NCI-H510A treated with DMSO at 0.1 percent for 48 hours (cell line): ENCODE results near the gene NRXN3.

Experiments
- DNase-seq: peaks from one replicate; lab custom pipeline; 2025; lab: John Stamatoyannopoulos, UW

The NRXN3 gene

GRCh38 chr14:79695307-79695706, 1525.1 kb downstream of the NRXN3 start:
- DNase-seq, result no peak

- DNase-seq, result no peak
These were observed 1528.1 kb downstream of the NRXN3 start for GRCh38 chr14:79698298-79698711.

DNA sequence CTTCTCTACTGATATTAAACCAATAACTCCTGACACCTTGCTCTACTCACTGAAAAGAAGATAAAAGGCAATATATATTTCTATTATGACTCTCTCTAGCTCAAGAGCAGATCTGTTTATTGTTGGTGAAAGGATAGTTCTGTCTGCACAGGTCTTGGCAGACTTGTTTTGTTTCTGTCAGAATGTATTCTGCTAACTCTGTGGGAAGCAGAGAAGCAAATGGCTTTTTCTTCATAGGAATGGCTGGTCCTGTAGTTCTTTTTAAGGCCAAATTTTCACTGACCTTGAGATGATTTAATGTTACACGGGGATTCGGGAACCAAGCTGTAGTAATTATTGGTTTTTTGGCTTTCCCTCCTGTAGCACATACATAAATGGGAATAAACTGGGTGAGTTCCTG, 1529.0 kb downstream of the NRXN3 start:
- DNase-seq, result no peak

DNA sequence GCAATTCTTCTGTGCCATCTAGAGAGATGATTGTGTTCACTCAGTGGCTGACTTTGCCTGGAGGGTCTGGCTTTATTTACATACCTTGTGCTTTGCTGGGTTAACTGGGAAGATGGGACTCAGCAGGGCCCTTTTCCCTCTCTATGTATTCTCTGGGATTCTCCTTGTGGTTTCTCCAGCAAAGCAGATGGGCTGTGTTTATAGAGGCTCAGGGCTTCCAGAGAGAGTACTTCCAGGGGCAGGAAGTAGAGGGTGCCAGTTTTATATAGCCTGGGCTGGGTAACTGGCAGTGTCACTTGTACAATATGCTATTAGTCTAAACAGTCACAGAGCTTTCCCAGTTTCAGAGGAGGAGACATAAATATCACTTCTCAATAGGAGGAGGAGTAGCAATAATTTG, 1531.2 kb downstream of the NRXN3 start:
- no peak for DNase-seq

- no peak for DNase-seq
These were observed 1532.0 kb downstream of the NRXN3 start for GRCh38 chr14:79702197-79702596.

GRCh38 chr14:79703209-79703608, 1533.0 kb downstream of the NRXN3 start:
- DNase-seq, result no peak

GRCh38 chr14:79704041-79704807, 1534.1 kb downstream of the NRXN3 start:
- DNase-seq, result no peak

GRCh38 chr14:79705126-79705894, 1535.1 kb downstream of the NRXN3 start:
- no peak for DNase-seq

- no peak for DNase-seq
These were observed 1536.2 kb downstream of the NRXN3 start for GRCh38 chr14:79706382-79706781.

DNA sequence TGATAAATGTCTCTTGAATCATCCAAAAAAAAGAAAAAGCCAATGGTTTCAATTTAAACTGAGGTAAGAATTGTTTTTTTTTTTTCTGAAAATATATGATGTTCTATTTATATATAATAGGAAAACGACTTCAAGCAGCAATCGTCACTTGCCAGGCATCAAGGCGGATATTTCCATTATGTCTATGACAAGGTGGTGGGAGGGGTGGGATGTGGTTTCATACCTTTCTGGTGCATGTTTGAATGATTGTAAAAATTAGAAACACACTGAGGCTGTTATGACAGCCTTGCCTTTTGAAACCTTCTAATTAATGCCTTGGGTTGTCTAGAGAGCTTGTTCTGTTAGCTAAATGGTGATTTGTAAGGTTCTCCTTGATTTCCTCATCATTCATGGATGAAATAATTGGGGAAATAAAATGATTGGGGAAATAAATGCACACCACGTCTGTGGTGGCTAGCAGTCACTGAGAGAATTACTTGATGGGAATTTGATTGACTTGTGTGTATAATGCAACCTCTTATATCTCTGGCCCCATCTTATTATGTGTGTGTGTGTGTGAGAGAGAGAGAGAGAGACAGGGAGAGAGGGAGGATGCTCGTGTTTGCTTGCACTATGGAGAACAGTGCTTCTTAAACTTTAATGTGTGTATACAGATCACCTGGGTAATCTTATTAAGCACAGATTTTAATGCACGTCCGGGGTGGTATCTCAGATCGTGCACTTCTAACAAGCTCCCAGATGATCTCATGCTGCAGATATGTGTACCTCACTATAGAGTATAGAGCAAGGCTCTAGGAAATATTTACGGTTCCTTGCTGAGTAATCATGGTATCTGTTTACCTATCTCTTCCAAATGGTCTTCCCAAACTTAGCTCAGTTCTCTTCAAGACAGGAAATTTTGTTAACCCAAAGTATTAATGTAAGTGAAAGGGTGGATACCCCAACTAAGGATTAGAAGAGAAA, 1538.5 kb downstream of the NRXN3 start:
- DNase-seq, result peak; percentile 32

- DNase-seq, result no peak
These were observed 1539.4 kb downstream of the NRXN3 start for GRCh38 chr14:79709573-79709972.

DNA sequence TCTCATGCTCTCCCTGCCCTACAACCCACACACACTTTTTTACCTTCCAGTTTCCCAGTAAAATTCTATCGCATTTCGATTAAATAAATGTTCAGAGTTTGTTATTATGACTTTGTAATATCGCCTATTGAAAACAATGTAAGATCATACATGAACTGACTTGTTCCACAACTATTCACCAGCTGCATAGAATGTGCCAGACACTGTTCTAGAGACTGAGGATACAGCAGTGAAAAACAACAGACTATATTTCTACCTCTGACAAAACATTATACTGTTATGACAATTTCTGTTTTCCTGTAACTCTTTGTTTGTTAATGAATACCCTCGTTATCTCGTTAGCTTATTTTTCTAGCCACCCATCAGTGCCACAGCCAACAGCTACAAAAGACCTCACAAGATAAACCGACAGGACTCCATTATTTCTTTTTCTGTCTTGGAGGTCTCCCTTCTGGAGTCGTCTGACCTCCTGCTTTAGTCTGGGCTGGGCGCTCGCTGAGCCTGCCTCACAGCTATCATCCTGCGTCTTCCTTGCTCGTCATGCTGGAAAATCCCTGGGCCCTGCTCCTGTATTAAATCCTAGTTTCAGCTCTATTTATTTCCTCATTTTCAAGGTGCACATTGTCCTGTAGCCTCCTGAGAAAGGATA, 1542.3 kb downstream of the NRXN3 start:
- DNase-seq, result no peak

DNA sequence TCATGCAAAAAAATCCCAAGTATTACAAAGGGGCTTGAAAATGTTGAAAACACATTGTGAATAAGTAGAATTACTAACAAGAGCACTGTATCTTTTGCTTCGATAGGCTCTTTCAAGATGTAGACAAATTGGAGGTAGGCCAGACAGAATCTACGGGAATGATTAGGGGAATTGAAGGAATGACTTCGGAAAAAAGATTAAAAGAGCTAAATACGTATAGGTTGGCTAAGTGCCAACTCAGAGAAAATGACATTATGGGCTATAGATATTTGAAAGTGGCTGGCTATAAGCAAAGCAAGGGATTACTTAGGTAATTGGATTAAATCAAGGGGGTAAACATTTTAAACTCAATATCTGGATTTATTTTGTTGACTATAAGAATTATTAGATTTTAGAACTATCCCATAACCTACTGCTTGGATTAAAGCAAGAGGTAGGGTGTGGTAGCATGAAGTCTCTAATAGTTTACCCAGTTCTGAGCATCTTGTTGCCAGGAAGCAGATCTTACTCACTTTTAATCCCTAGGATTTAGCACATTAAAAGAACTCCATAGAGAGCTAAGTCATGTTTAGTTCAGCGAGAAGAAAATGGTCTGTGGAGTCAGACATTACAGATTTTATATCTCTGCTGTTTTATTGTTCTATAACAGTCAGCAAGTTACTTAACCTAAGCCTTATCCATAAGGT, 1551.4 kb downstream of the NRXN3 start:
- no peak for DNase-seq

GRCh38 chr14:79724934-79725717, 1555.0 kb downstream of the NRXN3 start:
- DNase-seq, result no peak

DNA sequence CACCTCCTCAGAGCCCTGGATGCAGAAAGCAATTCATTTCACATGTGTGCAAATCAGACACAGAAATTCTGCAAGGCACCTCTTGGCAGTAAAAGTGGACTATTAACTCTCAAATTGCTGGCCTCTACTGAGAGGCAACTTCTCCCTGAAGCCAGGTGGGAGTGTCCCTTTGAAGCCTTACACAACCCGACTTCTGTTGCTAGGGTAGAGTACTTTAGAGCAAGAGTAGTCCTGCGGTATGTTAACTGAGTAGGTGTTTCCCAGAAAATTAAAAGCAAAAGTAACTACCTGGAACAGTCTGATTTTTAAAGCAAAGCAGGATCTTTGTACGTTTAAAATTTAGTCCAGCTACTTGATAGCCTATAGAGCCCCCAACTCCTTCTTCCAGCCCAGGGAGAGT, 1557.7 kb downstream of the NRXN3 start:
- DNase-seq, result no peak

DNA sequence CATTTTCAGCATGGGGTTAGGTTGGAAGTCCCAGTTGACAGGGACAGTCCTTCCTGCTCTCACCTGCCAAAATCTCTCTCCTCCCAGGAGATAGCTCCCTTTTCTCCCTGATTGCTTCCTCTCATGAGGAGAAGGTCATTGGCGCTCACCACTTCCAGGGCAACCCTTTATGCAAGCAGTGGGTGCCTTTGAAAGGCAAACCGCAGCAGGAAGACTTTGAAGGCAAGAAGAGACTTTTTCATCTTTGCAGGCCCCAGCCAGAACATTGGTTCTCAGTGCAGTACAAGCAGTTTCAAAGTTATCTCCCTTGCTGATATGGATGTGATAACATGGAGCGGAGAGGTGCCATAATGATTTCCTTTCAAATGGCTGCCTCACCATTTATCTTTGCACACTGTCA, 1558.2 kb downstream of the NRXN3 start:
- no peak for DNase-seq

DNA sequence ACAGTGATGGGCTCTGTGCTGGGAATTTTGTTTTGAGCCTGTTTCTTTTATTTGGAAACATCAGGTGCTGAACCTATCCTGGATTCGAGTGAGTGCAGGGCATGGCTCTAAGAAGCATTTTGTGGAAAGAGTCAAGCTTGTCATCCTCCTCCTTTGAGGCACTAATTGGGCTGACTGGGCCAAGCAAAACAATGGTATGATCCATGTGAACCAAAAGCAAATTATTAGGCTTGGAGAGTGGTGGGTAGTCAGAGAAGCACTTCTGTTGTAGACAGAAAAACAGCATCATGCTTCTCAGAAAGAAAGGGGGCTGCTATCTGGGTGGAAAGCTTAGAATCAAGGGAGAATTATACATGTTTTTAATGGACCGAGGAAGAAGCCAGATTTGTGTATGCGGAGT, 1559.6 kb downstream of the NRXN3 start:
- no peak for DNase-seq

DNA sequence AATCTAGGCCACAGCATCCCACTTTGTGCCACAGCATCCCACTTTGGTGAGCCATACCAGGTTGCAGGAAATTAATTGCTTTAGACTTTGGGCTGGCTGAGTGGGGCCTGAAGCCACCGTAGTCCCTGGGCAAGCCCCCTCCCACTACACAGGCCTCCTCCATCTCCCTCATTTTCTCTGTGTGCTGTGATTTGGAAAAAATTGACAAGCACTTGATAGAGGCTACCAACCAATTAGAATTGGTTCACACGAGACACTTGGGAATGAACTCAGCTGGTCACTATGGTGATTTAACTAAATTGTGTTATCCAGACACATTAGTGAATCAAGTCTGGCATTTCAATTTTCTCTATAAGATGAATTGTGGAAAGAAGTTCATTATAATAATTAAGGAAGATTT, 1560.0 kb downstream of the NRXN3 start:
- DNase-seq, result no peak

DNA sequence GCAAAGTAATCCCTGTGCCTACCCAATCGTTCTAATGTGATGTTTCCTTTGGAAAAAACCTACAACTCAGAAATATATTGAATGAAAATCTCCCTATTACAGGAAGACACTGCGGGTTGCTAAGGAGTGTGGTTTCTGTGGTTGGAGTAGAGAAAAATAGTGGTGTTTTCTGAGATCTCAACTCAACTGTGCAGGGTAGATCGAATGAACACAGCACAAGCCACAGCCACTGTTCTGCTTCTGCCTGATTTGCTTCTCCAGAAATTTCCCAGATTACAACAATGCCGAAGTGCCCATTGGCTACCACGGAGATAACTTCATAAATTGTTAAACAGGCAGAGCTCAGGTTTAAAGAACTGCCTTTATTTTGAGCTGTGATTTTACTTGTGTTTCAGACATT, 1560.8 kb downstream of the NRXN3 start:
- no peak for DNase-seq

- DNase-seq, result no peak
These were observed 1562.9 kb downstream of the NRXN3 start for GRCh38 chr14:79732911-79733655.
